RWPE2 (cell line): ENCODE results near the gene KLHDC7B.
A peak's percentile ranks its signal among the peaks of the same experiment; 100 is the strongest.

Experiments
- ATAC-seq: fragments of 200-7000 bp; cut with Tn5 transposase; 3 replicates; pipeline ENCODE4 v1.9.1; 2021; ENCODE audit warnings: low read depth
- DNase-seq: peaks from one replicate; pipeline ENCODE4 v3.0.0-alpha.2; 2020; ENCODE audit warnings: low spot score
- H3K27ac ChIP-seq: fragments of 450-650 bp; 2 replicates; pipeline ENCODE4 v1.5.1; 2017; ENCODE audit warnings: mild to moderate bottlenecking; ENCODE audit not compliant: poor library complexity, severe bottlenecking
- H3K27me3 ChIP-seq: fragments of 250-450 bp; sonication (Bioruptor Pico); 2 replicates; pipeline ENCODE4 v1.5.1; 2021; ENCODE audit warnings: mild to moderate bottlenecking, moderate library complexity; ENCODE audit not compliant: insufficient read depth, poor library complexity, severe bottlenecking
- H3K36me3 ChIP-seq: fragments of 250-450 bp; sonication (Bioruptor Pico); 2 replicates; pipeline ENCODE4 v1.5.1; 2020; ENCODE audit warnings: low read depth, mild to moderate bottlenecking, moderate library complexity
- H3K4me1 ChIP-seq: fragments of 250-450 bp; sonication (Bioruptor Pico); 2 replicates; pipeline ENCODE4 v1.5.1; 2021; ENCODE audit warnings: mild to moderate bottlenecking, moderate library complexity; ENCODE audit not compliant: insufficient read depth, poor library complexity, severe bottlenecking
- H3K4me3 ChIP-seq: fragments of 250-450 bp; sonication (Bioruptor Pico); 2 replicates; pipeline ENCODE4 v1.5.1; 2021; ENCODE audit warnings: mild to moderate bottlenecking, moderate library complexity; ENCODE audit not compliant: severe bottlenecking
- H3K9me3 ChIP-seq: fragments of 250-450 bp; sonication (Bioruptor Pico); 2 replicates; pipeline ENCODE4 v1.5.1; 2021; ENCODE audit warnings: mild to moderate bottlenecking, moderate library complexity; ENCODE audit not compliant: severe bottlenecking
- CTCF ChIP-seq: fragments of 450-650 bp; IDR thresholded peaks from one replicate; pipeline ENCODE4 v1.5.1; 2017; ENCODE audit warnings: mild to moderate bottlenecking, moderate library complexity; ENCODE audit not compliant: poor library complexity, severe bottlenecking

Gene KLHDC7B

DNA sequence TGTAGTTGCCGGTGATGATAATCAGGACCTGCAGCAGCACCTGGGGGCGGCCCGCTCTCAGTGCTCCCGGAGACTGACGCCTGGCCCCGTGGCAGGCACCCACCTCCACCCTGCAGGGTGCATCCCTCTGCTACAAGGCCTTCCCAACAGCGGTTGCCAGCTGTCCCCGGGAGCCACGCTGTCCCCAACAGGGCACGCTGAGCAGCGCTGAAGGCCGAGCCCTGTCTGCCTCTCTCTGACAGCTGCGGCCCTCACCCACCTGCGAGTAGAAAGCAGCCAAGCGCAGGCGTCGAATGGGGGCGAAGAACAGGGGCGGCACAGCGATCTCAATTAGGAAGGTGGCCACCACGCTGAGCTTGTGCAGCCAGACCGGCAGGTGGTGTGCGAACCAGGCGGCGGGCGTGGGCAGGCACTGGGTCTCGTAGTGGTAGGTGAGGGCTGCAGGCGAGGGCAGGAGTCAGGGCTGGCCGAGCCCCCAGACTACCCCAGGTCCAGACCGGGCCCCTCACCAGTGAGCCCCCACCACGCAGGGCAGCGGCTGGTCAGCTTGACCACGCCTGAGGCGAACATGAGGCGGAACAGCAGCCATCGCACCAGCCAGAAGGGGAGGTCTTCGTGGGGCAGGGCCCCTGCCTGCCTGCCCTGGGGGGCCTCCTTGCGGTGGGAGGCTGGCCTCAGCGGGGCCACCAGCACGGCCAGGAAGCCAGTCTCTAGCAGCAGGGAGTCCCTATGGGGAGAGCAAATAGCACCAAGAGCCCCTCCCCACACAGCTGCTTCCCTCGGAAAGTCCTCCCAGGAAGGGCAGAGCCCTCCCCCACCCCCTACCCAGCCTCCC, 39.7 kb upstream of the KLHDC7B start:
- no peak for ATAC-seq
- TF ChIP-seq CTCF, result no peak
- peak; percentile 57 for DNase-seq
- peaks cover 7% of the 10 kb centered on the region for H3K4me1 ChIP-seq
- no peak overlapping the region for H3K27ac ChIP-seq
- no peaks in the 10 kb centered on the region for H3K9me3 ChIP-seq
- H3K36me3 ChIP-seq, result peaks cover 30% of the 10 kb centered on the region
- H3K27me3 ChIP-seq, result no peaks in the 10 kb centered on the region
- no peak overlapping the region for H3K4me3 ChIP-seq

DNA sequence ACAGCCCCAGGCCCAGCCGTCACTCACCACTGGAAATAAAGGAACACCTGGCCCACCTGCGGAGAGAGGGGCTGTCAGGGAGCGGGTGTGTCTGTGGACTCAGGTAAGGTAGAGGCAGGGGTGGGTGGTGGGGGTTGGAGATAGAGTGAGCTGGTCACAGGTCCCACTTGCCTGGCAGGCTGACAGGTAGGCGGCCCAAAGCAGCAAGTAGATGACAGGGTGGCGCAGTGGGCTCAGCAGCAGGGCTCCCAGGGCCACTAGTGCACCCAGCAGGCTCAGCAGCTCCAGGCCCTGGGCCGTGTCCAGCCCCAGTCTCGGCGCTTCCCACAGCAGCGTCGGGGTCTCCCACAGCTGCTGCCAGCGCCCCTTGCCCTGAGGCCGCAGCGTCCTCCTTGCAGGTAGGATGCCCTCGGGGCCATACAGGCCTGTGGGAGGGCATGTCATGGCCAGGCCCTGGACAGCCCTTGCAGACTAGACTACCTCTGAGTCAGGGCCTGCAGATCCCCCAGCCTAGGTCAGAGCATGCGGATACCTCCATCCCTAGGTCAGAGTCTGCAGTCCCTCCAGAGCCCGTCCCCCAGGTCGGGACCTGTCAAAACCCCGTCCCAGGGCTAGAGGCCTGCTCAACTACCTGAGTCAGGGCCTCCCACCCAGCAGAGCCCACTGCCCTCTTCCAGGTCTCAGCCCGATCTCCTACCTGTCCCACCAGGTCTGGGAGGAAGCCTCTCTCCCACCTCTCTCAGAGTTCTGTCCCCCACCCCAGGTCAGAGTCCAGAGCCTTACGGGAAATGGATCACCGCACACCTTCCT, 38.9 kb upstream of the KLHDC7B start:
- H3K27me3 ChIP-seq, result no peaks in the 10 kb centered on the region
- H3K27ac ChIP-seq, result peak overlapping the region; percentile 57
- no peaks in the 10 kb centered on the region for H3K9me3 ChIP-seq
- H3K4me1 ChIP-seq, result peaks cover 7% of the 10 kb centered on the region
- ATAC-seq (peak; percentile 51), DNase-seq (no peak)
- peak overlapping the region; percentile 67 for H3K4me3 ChIP-seq
- peaks cover 30% of the 10 kb centered on the region for H3K36me3 ChIP-seq
- TF ChIP-seq CTCF, result no peak

- H3K9me3 ChIP-seq, result no peaks in the 10 kb centered on the region
- H3K4me1 ChIP-seq, result peaks cover 7% of the 10 kb centered on the region
- H3K27me3 ChIP-seq, result no peaks in the 10 kb centered on the region
- no peak for DNase-seq
- peak; percentile 70 for ATAC-seq
- H3K4me3 ChIP-seq, result peak within 1 kb of the TSS; percentile 86
- peak within 1 kb of the TSS; percentile 68 for H3K27ac ChIP-seq
- TF ChIP-seq CTCF, result no peak
- peaks cover 35% of the 10 kb centered on the region for H3K36me3 ChIP-seq
These were observed 38.2 kb upstream of the KLHDC7B start, which contains the start of gene LMF2 for GRCh38 chr22:50507421-50507990. TSS of gene LMF2 (minus strand) at chr22:50507702. CDS start at chr22:50507675, 27 bp downstream.

DNA sequence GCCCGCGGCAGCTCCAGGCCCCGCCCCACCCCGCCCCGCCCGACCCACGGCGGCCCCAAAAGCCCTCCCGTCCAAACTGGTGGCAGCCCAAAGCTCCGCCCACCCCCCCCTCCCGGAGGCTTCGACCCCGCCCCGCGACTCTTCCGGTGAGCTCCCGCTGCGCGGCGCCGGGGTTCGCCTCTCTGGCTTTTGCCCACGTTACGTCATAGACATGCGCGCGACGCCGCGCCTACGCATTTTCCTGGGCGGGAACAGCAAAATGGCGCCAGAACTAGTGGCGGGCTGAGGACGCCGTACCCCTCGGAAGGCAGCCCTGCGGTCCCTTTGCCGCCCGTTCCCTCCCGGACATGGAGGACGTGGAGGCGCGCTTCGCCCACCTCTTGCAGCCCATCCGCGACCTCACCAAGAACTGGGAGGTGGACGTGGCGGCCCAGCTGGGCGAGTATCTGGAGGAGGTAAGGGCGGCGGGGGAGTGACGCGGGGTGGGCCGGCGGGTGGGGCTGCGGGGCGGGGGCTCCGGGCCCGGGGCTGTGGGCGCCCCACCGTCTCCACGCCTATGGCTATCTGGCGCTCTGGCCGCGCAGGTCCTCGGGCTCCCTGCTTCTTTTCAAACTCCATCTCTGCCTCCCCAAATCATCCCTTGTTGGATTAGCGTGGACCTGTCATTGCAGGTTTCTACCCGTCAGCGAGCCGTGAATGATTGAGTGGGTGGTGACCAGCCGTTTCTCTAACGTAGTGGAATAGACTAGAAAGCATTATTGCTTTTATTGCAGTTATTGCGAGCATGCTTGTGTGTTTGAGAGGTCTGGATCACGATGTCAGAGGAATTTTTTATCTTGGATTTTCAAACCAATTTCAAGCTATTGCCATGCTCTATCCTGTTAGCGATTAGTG, 37.5 kb upstream of the KLHDC7B start, which contains the start of gene NCAPH2:
Gene NCAPH2, plus strand, starts transcription at position 234 of the 894 bp plus-strand sequence. Its CDS starts 114 bp downstream, at position 348.
- H3K4me1 ChIP-seq, result peaks cover 7% of the 10 kb centered on the region
- peaks cover 36% of the 10 kb centered on the region for H3K36me3 ChIP-seq
- peak within 1 kb of the TSS; percentile 86 for H3K4me3 ChIP-seq
- ATAC-seq (peak; percentile 54), DNase-seq (peak; percentile 94)
- no peaks in the 10 kb centered on the region for H3K27me3 ChIP-seq
- no peaks in the 10 kb centered on the region for H3K9me3 ChIP-seq
- H3K27ac ChIP-seq, result peak within 1 kb of the TSS; percentile 68
- no peak for TF ChIP-seq CTCF
